ENCODE measurements around the gene SGCD.

GRCh38 chr5:156591631-156592030, 264.7 kb downstream of the SGCD start:
- TF ChIP-seq POLR2AphosphoS5 (IDR thresholded peaks at IDR 0.05) (no peak), CTCF (IDR thresholded peaks at IDR 0.05) (no peak)

Measured in stomach (tissue), 4 donors.